ENCODE measurements around the gene NDC80. TPM values are rescaled to one million over a fixed set of nuclear protein-coding genes. Genes with fewer than 3 reads are reported as not detected.
"Not testable (repeated sequence)": the region's sequence is repeated elsewhere in the genome, so short reads cannot be mapped to it uniquely, and the experiment has no call there.

Gene NDC80
- total RNA-seq, 1 experiment from 2014 or later, result 89.2 TPM

DNA sequence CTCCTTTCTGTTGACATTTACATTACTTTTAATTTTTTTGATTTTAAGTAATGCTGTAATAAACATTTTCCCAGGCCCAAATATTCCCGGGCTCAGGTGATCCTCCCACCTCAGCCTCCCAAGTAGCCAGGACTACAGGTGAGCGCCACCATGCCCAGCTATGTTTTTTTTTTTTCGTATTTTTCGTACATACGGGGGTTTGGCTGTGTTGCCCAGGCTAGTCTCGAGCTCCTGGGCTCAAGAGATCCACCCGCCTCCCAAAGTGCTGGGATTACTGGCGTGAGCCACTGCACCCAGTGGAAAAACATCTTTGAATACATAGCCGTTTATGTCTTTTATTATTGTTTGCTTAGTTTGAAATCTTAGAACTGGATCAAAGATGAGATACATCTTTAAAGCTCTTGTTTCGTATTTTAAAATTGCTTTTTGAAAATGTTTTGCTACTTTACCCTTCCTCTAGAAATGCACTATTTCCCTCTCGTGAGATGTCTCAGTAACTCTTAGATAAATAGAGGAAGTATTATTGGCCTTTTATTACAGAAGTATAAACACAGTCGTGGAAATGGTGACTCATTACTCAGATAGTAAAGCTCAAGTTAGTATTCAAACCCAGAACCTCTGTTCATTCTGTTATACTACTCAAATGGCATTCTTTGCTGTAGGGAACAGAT lies 86.6 kb downstream of the NDC80 start:
- DNase-seq, result peak in 1 of 2 experiments; percentile 66
- intact Hi-C loops (cut with micrococcal nuclease; ENCODE audit: unreplicated experiment), result no loop called here

DNA sequence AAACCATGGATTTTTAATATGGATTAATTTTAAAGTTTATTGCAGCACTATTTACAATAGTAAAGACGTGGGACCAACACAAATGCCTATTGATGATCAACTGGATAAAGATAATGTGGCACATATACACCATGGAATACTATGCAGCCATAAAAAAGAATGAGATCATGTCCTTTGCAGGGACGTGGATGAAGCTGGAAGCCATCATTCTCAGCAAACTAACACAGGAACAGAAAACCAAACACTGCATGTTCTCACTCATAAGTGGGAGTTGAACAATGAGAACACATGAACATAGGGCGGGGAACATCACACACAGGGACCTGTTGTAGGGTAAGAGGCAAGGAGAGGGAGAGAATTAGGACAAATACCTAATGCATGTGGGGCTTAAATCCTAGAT lies 89.5 kb downstream of the NDC80 start:
- intact Hi-C loops (cut with micrococcal nuclease; ENCODE audit: unreplicated experiment); POLR2A ChIA-PET (ENCODE audit: unreplicated experiment); DNase-seq; H2AFZ ChIP-seq; H3K27ac ChIP-seq; CTCF ChIA-PET; H3K27me3 ChIP-seq (ENCODE audit: insufficient read depth, low read depth); H3K4me2 ChIP-seq; BruUV-seq (replicated peaks); H3K4me3 ChIP-seq; H3K36me3 ChIP-seq (ENCODE audit: low read depth); H3K9me2 ChIP-seq (ENCODE audit: insufficient read depth); H3K9me3 ChIP-seq (ENCODE audit: insufficient read depth, low read depth): not testable (repeated sequence)
- peaks cover 74% of the 10 kb centered on the region for H4K20me1 ChIP-seq (ENCODE audit: insufficient read depth)
- H3F3A ChIP-seq (ENCODE audit: insufficient read depth, low read depth), result 0 out of 2 replicates have a peak, but pooled peaks cover 11% of the 10 kb centered on the region
- H3K79me2 ChIP-seq (ENCODE audit: low read depth), result peaks cover 97% of the 10 kb centered on the region
- peaks cover 26% of the 10 kb centered on the region for H3K4me1 ChIP-seq (replicated peaks; ENCODE audit: insufficient read depth)

More for the DNA sequence above, 86.6 kb downstream of the NDC80 start:
- TF ChIP-seq EZH2 (IDR thresholded peaks at IDR 0.05; ENCODE audit: low read depth), result no peak
- TF ChIP-seq, protein P1, sequence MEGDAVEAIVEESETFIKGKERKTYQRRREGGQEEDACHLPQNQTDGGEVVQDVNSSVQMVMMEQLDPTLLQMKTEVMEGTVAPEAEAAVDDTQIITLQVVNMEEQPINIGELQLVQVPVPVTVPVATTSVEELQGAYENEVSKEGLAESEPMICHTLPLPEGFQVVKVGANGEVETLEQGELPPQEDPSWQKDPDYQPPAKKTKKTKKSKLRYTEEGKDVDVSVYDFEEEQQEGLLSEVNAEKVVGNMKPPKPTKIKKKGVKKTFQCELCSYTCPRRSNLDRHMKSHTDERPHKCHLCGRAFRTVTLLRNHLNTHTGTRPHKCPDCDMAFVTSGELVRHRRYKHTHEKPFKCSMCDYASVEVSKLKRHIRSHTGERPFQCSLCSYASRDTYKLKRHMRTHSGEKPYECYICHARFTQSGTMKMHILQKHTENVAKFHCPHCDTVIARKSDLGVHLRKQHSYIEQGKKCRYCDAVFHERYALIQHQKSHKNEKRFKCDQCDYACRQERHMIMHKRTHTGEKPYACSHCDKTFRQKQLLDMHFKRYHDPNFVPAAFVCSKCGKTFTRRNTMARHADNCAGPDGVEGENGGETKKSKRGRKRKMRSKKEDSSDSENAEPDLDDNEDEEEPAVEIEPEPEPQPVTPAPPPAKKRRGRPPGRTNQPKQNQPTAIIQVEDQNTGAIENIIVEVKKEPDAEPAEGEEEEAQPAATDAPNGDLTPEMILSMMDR (conservative IDR thresholded peaks at IDR 0.05), result no peak
- H3K27me3 ChIP-seq (ENCODE audit: insufficient read depth, low read depth), result no peaks in the 10 kb centered on the region
- peaks cover 48% of the 10 kb centered on the region for H4K20me1 ChIP-seq (ENCODE audit: insufficient read depth)
- H3K36me3 ChIP-seq (ENCODE audit: low read depth), result no peaks in the 10 kb centered on the region
- no peak overlapping the region for H2AFZ ChIP-seq
- POLR2A ChIA-PET (ENCODE audit: unreplicated experiment), result interaction anchor here (0.6 to 0.9 kb wide), 6 partner anchors 17 to 191 kb away, joined by 3 to 21 read pairs (median 6); no protein-coding TSS in a partner anchor
- no TSS peak for BruUV-seq (replicated peaks)
- peaks cover 39% of the 10 kb centered on the region for H3K4me1 ChIP-seq (replicated peaks; ENCODE audit: insufficient read depth)
- H3K9me3 ChIP-seq (ENCODE audit: insufficient read depth, low read depth), result no peaks in the 10 kb centered on the region
- 0 out of 2 replicates have a peak, but pooled peaks cover 11% of the 10 kb centered on the region for H3F3A ChIP-seq (ENCODE audit: insufficient read depth, low read depth)
- H3K79me2 ChIP-seq (ENCODE audit: low read depth), result peaks cover 68% of the 10 kb centered on the region
- CTCF ChIA-PET, result interaction anchor here (0.6 kb wide), 1 partner anchor 1671 kb away, joined by 3 read pairs; no protein-coding TSS in a partner anchor
- peak overlapping the region; percentile 97 for H3K4me2 ChIP-seq
- peak overlapping the region; percentile 74 for H3K4me3 ChIP-seq
- H3K9me2 ChIP-seq (ENCODE audit: insufficient read depth), result no peaks in the 10 kb centered on the region
- peak overlapping the region; percentile 83 for H3K27ac ChIP-seq

DNA sequence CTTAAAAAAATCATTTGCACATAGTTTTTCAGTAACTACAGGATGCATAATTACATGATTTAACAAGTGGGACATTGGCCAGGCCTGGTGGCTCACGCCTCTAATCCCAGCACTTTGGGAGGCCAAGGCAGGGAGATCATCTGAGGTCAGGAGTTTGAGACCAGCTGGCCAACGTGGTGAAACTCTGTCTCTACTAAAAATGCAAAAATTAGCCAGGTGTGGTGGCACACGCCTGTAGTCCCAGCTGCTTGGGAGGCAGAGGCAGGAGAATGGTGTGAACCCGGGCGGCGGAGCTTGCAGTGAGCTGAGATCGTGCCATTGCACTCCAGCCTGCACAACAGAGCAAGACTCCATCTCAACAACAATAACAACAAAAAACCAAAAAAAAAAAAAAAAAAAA lies 90.9 kb downstream of the NDC80 start:
- DNase-seq; H2AFZ ChIP-seq; H3K9me2 ChIP-seq (ENCODE audit: insufficient read depth); H3K9me3 ChIP-seq (ENCODE audit: insufficient read depth, low read depth); BruUV-seq (replicated peaks); H3K36me3 ChIP-seq (ENCODE audit: low read depth); CTCF ChIA-PET; H3K27me3 ChIP-seq (ENCODE audit: insufficient read depth, low read depth); intact Hi-C loops (cut with micrococcal nuclease; ENCODE audit: unreplicated experiment); H3K4me3 ChIP-seq; H3K4me2 ChIP-seq; H3K27ac ChIP-seq: not testable (repeated sequence)
- peaks cover 96% of the 10 kb centered on the region for H3K79me2 ChIP-seq (ENCODE audit: low read depth)
- H4K20me1 ChIP-seq (ENCODE audit: insufficient read depth), result peaks cover 66% of the 10 kb centered on the region
- peaks cover 10% of the 10 kb centered on the region; the same call in 1 of the 2 replicates for H3F3A ChIP-seq (ENCODE audit: insufficient read depth, low read depth)
- peaks cover 23% of the 10 kb centered on the region for H3K4me1 ChIP-seq (replicated peaks; ENCODE audit: insufficient read depth)
- POLR2A ChIA-PET (ENCODE audit: unreplicated experiment), result interaction anchor here (0.6 kb wide), 1 partner anchor 66 kb away, joined by 5 read pairs; no protein-coding TSS in a partner anchor

DNA sequence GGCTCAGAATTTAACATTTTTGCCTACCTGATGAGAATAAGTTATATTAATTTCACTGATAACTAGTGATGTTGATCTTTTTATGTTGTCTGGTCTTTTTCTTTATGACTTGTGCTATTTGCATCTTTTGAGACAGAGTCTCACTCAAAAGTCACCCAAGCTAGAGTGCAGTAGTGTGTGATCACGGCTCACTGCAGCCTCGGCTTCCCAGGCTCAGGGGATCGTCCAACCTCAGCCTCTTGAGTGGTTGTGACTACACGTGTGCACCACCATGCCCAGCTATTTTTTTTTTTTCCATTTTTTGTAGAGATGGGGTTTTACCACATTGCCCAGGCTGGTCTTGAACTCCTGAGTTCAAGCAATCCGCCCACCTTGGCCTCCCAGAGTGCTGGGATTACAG lies 91.6 kb downstream of the NDC80 start:
- no TSS peak for BruUV-seq (replicated peaks)
- TF ChIP-seq EZH2 (IDR thresholded peaks at IDR 0.05; ENCODE audit: low read depth), result no peak
- TF ChIP-seq, protein P1 (conservative IDR thresholded peaks at IDR 0.05), result no peak
- no peak overlapping the region for H2AFZ ChIP-seq
- H3K27me3 ChIP-seq (ENCODE audit: insufficient read depth, low read depth), result no peaks in the 10 kb centered on the region
- ChIA-PET POLR2A (ENCODE audit: unreplicated experiment) (interaction anchor here (0.6 kb wide), 1 partner anchor 65 kb away, joined by 5 read pairs; no protein-coding TSS in a partner anchor), CTCF (no interaction called here)
- peaks cover 16% of the 10 kb centered on the region for H3K4me1 ChIP-seq (replicated peaks; ENCODE audit: insufficient read depth)
- no peaks in the 10 kb centered on the region for H3K9me3 ChIP-seq (ENCODE audit: insufficient read depth, low read depth)
- peaks cover 90% of the 10 kb centered on the region for H3K79me2 ChIP-seq (ENCODE audit: low read depth)
- H3K27ac ChIP-seq, result no peak overlapping the region
- peaks cover 11% of the 10 kb centered on the region for H3K36me3 ChIP-seq (ENCODE audit: low read depth)
- H4K20me1 ChIP-seq (ENCODE audit: insufficient read depth), result peaks cover 59% of the 10 kb centered on the region
- H3F3A ChIP-seq (ENCODE audit: insufficient read depth, low read depth), result peaks cover 7% of the 10 kb centered on the region; the same call in 1 of the 2 replicates
- H3K4me3 ChIP-seq, result no peak overlapping the region
- intact Hi-C loops (cut with micrococcal nuclease; ENCODE audit: unreplicated experiment), result no loop called here
- no peak for DNase-seq
- H3K9me2 ChIP-seq (ENCODE audit: insufficient read depth), result no peaks in the 10 kb centered on the region
- no peak overlapping the region for H3K4me2 ChIP-seq

Other genes starting within 250 kb of the NDC80 start
- 21.8 and 23.9 TPM in 2 replicates for gene METTL4, start 52 bp upstream of the NDC80 start, total RNA-seq (2021)
- 44.9 and 73.7 TPM in 2 replicates for gene SMCHD1, start 84.2 kb downstream of the NDC80 start, total RNA-seq (2021)

All from PC-9 (cell line).